ENCODE data around the gene C4A. TPM values are rescaled to one million over a fixed set of nuclear protein-coding genes. Genes with fewer than 3 reads are reported as not detected.
A peak's percentile ranks its signal among the peaks of the same experiment; 100 is the strongest.

Gene C4A
- total RNA-seq, 4 donors from 2014 or later, result 5.6 to 10.4 (median 7.4) TPM

DNA sequence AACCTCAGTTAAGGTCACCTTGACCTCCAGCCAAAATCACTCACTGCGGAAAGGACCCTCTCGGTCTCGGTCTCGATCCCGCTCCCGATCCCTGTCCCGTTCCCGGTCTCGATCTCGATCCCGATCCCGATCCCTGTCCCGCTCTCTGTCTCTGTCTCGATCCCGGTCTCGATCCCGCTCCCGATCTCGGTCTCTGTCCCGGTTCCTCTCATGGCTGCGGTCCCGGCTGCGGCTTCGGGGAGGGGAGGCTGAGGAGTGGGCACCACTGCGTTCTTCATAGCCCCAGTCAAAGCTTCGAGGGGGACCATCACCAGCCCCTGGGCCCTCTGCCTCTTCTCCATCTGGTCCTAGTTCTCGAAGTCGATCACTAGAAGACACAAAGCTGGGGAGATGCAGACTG lies 27.3 kb upstream of the C4A start:
- DNase-seq (ENCODE audit: low spot score in 2 of 2), result no peak
- intact Hi-C loops (cut with DNase I; ENCODE audit: low total_unique reads), result no loop called here
- TF ChIP-seq POLR2A (IDR thresholded peaks at IDR 0.05), result no peak
- TF ChIP-seq, protein P1, sequence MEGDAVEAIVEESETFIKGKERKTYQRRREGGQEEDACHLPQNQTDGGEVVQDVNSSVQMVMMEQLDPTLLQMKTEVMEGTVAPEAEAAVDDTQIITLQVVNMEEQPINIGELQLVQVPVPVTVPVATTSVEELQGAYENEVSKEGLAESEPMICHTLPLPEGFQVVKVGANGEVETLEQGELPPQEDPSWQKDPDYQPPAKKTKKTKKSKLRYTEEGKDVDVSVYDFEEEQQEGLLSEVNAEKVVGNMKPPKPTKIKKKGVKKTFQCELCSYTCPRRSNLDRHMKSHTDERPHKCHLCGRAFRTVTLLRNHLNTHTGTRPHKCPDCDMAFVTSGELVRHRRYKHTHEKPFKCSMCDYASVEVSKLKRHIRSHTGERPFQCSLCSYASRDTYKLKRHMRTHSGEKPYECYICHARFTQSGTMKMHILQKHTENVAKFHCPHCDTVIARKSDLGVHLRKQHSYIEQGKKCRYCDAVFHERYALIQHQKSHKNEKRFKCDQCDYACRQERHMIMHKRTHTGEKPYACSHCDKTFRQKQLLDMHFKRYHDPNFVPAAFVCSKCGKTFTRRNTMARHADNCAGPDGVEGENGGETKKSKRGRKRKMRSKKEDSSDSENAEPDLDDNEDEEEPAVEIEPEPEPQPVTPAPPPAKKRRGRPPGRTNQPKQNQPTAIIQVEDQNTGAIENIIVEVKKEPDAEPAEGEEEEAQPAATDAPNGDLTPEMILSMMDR (IDR thresholded peaks at IDR 0.05), result no peak
- no peak overlapping the region for H3K4me3 ChIP-seq (ENCODE audit: low read depth, poor library complexity, severe bottlenecking)
- 96% methylated on average over 28 of the region's 28 CpGs for WGBS, 2 donors

DNA sequence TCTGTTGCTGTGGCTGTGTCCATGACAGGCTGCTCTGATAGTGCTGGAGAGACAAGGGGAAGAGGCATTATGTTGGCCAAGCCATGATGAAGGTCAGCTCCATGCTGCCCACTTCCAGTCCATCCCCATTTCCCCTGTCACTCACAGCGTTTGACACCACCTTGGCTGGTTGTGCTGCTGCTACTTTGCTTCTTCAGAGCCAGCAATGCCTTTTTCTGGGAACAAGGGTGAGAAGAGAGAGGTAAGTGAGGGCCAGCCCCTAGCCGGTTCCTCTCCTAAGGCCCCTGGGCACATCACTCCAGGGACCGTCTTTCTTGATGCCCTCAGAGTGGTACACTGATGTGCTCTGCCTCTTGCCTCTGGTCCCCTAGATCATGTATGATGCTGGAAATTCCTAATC lies 25.1 kb upstream of the C4A start:
- intact Hi-C loops (cut with DNase I; ENCODE audit: low total_unique reads), result no loop called here
- 94 to 98% methylated on average over 3 of the region's 3 CpGs for WGBS, 2 donors
- H3K4me3 ChIP-seq (ENCODE audit: low read depth, poor library complexity, severe bottlenecking), result no peak overlapping the region
- no peak for TF ChIP-seq POLR2A (IDR thresholded peaks at IDR 0.05)
- TF ChIP-seq, protein P1 (IDR thresholded peaks at IDR 0.05), result no peak
- DNase-seq (ENCODE audit: low spot score in 2 of 2), result no peak

DNA sequence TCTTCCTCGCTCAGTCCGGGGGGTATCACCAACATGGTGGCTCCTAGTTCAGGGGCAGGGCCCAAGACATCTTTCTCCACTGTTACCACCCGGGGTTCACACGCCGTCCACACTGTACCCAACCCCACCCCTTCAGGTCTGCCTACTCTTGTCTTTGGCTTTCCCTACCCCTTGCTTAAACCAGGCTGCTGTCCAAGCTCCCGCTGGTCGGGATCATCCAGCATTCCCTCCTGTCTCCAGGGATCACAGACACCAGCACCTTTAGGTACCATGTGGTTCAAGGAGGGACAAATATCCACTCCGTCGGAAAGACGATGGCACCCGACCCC lies 23.5 kb upstream of the C4A start:
- WGBS, 2 donors, result 10 to 11% methylated on average over 11 of the region's 11 CpGs
- intact Hi-C loops (cut with DNase I; ENCODE audit: low total_unique reads), result no loop called here
- TF ChIP-seq, protein P1 (IDR thresholded peaks at IDR 0.05), result no peak
- TF ChIP-seq POLR2A (IDR thresholded peaks at IDR 0.05), result no peak
- peak overlapping the region; percentile 69 for H3K4me3 ChIP-seq (ENCODE audit: low read depth, poor library complexity, severe bottlenecking)
- DNase-seq (ENCODE audit: low spot score in 2 of 2), result peak in 1 of 2 donors; percentile 88

- intact Hi-C loops (cut with DNase I; ENCODE audit: low total_unique reads), result no loop called here
- 0 to 1% methylated on average over 59 of the region's 59 CpGs for WGBS, 2 donors
- TF ChIP-seq, protein P1 (IDR thresholded peaks at IDR 0.05), result no peak
- peak in 1 of 2 donors; percentile 22 for TF ChIP-seq POLR2A (IDR thresholded peaks at IDR 0.05)
- peak within 1 kb of the TSS; percentile 69 for H3K4me3 ChIP-seq (ENCODE audit: low read depth, poor library complexity, severe bottlenecking)
- peak; percentile 96 to 100 for DNase-seq (ENCODE audit: low spot score in 2 of 2)
Observed at GRCh38 chr6:31958741-31959739, 22.8 kb upstream of the C4A start, which contains the start of the genes NELFE and SKIC2. TSS of gene NELFE (minus strand) at chr6:31958971. CDS start at chr6:31958446, 525 bp downstream. TSS of gene SKIC2 (plus strand) at chr6:31959175. CDS start at chr6:31959193, 18 bp downstream.

GRCh38 chr6:31961616-31962015 lies 20.2 kb upstream of the C4A start:
- no peak for TF ChIP-seq POLR2A (IDR thresholded peaks at IDR 0.05)
- TF ChIP-seq, protein P1 (IDR thresholded peaks at IDR 0.05), result no peak
- 93 to 95% methylated on average over 12 of the region's 12 CpGs for WGBS, 2 donors
- no peak for DNase-seq (ENCODE audit: low spot score in 2 of 2)
- no peak overlapping the region for H3K4me3 ChIP-seq (ENCODE audit: low read depth, poor library complexity, severe bottlenecking)
- intact Hi-C loops (cut with DNase I; ENCODE audit: low total_unique reads), result no loop called here

Data from lower leg skin (tissue), 4 donors.